DMS153 treated with DMSO at 0.1 percent for 48 hours (cell line): ENCODE data around the gene OR52A5.

Experiments
- DNase-seq: peaks from one replicate; lab custom pipeline; 2025; ENCODE audit not compliant: unreplicated experiment; lab: John Stamatoyannopoulos, UW

Gene OR52A5

DNA sequence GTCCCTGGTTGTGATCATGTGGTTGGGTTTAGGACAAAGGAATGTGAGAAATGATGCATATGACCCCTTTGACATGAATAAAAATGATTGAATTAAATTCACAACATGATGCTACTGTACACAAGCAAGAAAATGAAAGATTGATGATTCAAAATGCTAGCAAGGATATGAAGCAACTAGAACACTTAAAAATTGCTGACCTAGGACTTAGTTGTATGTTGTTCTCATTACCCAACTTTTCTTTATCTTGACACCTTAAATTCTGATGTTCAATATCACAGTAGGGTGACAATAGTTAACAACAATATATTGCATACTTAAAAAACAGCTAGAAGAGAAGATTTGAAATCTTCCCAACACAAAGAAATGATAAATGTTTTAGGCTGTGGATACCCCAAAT, 20.6 kb downstream of the OR52A5 start:
- DNase-seq = no peak

GRCh38 chr11:5115339-5115738, 22.8 kb downstream of the OR52A5 start:
- DNase-seq = no peak

DNA sequence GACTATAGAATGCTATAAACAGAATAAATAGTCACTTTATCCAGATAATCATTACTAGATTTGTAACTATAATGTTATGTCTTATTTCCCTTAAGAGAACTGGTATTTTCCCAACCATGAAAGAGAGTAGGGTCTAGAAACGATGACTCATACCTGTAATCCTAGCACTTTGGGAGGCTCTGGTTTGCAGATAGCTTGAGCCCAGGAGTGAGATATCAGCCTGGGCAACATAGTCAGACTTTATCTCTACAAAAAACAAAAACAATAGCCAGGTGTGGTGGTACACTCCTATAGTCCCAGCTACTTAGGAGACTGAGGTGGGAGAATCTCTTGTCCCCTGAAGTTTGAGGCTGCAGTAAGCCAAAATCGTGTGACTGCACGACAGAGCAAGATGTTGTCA, 30.9 kb downstream of the OR52A5 start:
- DNase-seq = no peak

- DNase-seq = no peak
Observed at GRCh38 chr11:5103066-5103465, 35.1 kb downstream of the OR52A5 start.

- DNase-seq = no peak
Observed at GRCh38 chr11:5102246-5102645, 35.9 kb downstream of the OR52A5 start.

DNA sequence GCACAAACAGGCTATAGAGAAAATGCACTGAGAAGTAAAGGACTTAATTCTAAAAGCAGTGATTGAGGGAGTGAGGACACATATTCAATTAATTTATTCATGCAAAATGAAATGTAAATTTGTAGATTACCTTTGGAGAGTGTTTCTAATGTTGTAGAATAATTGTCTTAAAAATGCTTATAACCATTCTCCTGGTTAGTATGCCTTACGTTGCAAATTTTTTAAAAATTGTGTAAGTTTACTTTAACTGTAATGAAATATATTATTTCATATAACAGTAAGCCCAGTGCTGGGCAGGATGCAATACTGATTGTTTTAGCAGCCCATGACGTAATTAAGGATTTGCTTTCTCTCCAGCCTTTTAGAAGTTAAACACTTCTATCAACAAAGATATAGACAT, 42.1 kb downstream of the OR52A5 start:
- no peak for DNase-seq

DNA sequence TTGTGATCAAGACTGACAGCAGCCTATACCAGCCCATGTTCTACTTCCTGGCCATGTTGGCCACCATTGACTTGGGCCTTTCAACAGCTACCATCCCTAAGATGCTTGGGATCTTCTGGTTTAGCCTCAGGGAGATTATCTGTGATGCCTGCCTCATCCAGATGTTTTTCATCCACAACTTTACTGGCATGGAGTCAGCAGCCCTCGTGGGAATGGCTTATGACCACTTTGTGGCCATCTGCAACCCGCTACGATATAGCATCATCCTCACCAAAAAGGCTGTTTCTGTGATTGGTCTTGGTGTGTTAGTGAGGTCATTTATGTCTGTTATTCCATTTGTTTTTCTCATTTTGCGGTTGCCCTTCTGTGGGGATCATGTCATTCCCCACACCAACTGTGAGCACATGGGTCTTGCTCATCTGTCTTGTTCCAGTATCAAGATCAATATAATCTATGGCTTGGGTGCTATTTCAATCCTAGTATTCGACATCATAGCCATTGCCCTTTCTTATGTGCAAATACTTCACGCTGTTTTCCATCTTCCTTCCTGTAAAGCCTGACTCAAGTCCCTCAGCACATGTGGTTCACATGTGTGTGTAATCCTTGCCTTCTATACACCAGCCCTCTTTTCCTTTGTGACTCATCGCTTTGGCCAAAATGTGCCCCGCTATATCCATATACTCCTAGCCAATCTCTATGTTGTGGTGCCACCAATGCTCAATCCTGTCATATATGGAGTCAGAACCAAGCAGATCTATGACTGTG, 45.2 kb downstream of the OR52A5 start:
- DNase-seq = no peak

GRCh38 chr11:5090668-5091067, 47.5 kb downstream of the OR52A5 start:
- no peak for DNase-seq

DNA sequence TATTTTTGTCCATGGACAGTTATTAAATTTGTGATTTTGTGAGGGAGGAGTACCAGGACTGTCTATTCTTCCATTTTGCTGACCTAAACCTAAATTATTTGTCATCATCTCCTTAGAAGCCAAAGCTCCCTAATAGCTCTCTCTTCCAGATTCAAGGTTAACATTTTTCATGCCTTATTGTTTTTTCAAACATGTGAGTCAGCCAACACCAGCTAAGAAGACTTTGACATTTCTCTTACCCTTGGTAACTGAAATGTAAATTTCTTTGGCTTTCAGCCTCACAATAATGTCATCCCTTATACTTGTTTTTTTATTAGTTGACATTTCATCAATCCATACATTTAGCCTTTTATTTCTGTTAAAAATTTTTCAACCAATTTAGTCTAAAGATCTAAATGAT, 49.6 kb downstream of the OR52A5 start:
- DNase-seq = no peak

- DNase-seq = no peak
Observed at GRCh38 chr11:5083602-5084001, 54.6 kb downstream of the OR52A5 start.

GRCh38 chr11:5081405-5081804, 56.8 kb downstream of the OR52A5 start:
- no peak for DNase-seq
